AG09309 (cell line): Measurements from ENCODE around the gene TMEM132C.

Experiments
- DNase-seq: peaks from one replicate; pipeline ENCODE4 v3.0.0-alpha.2; 2010; ENCODE audit warnings: low read depth
- H3K4me3 ChIP-seq: 2 replicates; pipeline ENCODE4 v1.5.1; 2011; ENCODE audit warnings: mild to moderate bottlenecking, low read depth, low read length, moderate library complexity; ENCODE audit not compliant: control insufficient read depth
- CTCF ChIP-seq: IDR thresholded peaks from 2 replicates; pipeline ENCODE4 v1.5.1; 2011; ENCODE audit warnings: mild to moderate bottlenecking, low read depth, low read length, inconsistent platforms; ENCODE audit not compliant: insufficient read depth, control insufficient read depth; ENCODE audit errors: missing control alignments

The TMEM132C gene

GRCh38 chr12:128388461-128389000 is 121.6 kb downstream of the TMEM132C start:
- H3K4me3 ChIP-seq = no peak overlapping the region
- no peak for DNase-seq
- TF ChIP-seq CTCF = no peak

GRCh38 chr12:128393346-128393745 is 126.4 kb downstream of the TMEM132C start:
- DNase-seq = no peak
- H3K4me3 ChIP-seq = no peak overlapping the region
- no peak for TF ChIP-seq CTCF

- H3K4me3 ChIP-seq = no peak overlapping the region
- no peak for TF ChIP-seq CTCF
- no peak for DNase-seq
Measured at GRCh38 chr12:128394137-128394536, 127.2 kb downstream of the TMEM132C start.

GRCh38 chr12:128399253-128399652 is 132.3 kb downstream of the TMEM132C start:
- no peak for TF ChIP-seq CTCF
- DNase-seq = no peak
- H3K4me3 ChIP-seq = no peak overlapping the region

- DNase-seq = no peak
- no peak overlapping the region for H3K4me3 ChIP-seq
Measured at GRCh38 chr12:128402486-128403243, 135.7 kb downstream of the TMEM132C start.

GRCh38 chr12:128408669-128409068 is 141.7 kb downstream of the TMEM132C start:
- no peak for TF ChIP-seq CTCF
- DNase-seq = no peak
- H3K4me3 ChIP-seq = no peak overlapping the region

More at GRCh38 chr12:128402486-128403243, 135.7 kb downstream of the TMEM132C start:
- no peak for TF ChIP-seq CTCF
